ENCODE results near the gene TMEM132C. TPM values are rescaled to one million over a fixed set of nuclear protein-coding genes. Genes with fewer than 3 reads are reported as not detected.

The TMEM132C gene
- total and polyA plus RNA-seq, 2 donors (not counting 1 experiment from before 2014, with no cell fraction given) = not detected

DNA sequence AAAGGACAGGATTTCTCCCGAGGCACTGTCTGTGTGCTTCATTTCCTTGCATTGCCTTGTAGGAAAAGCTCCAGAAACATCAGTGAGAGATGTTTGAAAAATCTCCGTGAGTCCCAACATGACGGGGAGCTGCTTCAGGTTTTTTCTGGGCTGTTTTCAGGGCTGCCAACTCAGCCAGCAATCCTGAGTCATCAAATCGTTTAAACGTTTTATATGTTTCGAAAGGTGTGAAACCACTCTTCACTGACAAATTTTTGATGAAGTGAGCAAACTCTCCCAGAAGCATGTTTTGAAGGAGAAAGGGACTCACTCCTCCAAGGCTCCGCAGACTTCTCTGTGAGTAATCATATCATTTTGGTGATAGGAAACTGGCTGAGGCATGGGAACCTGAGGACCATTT, 240.5 kb downstream of the TMEM132C start:
- ChIA-PET CTCF (no interaction called here), POLR2A (no interaction called here)
- no peak overlapping the region for H3K4me2 ChIP-seq (replicated peaks; ENCODE audit: low read depth, low read length, poor library complexity, severe bottlenecking)
- DNase-seq (no peak), ATAC-seq (ENCODE audit: low read depth) (no peak)
- H3K9me3 ChIP-seq (ENCODE audit: control extremely low read depth in 1 of 3, control insufficient read depth in 2 of 3, insufficient read depth in 1 of 3, low read length in 2 of 3) = peaks cover 0 to 39% (median 0%) of the 10 kb centered on the region in 3 donors
- 87% methylated on average over 3 of the region's 7 CpGs for WGBS (ENCODE audit: insufficient coverage)
- no peak overlapping the region for H2AFZ ChIP-seq (ENCODE audit: insufficient read depth, low read depth, low read length, poor library complexity, severe bottlenecking)
- H3K27me3 ChIP-seq (replicated peaks in 1 of 4; ENCODE audit: control extremely low read depth in 1 of 4, control insufficient read depth in 3 of 4, insufficient read depth in 4 of 4, low read length in 3 of 4) = no peaks in the 10 kb centered on the region
- no peaks in the 10 kb centered on the region for H3K27me3 Mint-ChIP-seq
- H3K9me3 Mint-ChIP-seq (ENCODE audit: insufficient read depth) = peaks cover 3% of the 10 kb centered on the region
- H3K27ac Mint-ChIP-seq = no peak overlapping the region
- intact Hi-C loops (cut with micrococcal nuclease) = no loop called here
- no peaks in the 10 kb centered on the region for H3K36me3 ChIP-seq (replicated peaks in 1 of 2; ENCODE audit: control extremely low read depth in 1 of 2, control insufficient read depth in 1 of 2, extremely low read depth in 1 of 2, insufficient read depth in 2 of 2, low read length in 1 of 2)
- no peaks in the 10 kb centered on the region for H4K20me1 ChIP-seq (ENCODE audit: control insufficient read depth, insufficient read depth, low read length, poor library complexity, severe bottlenecking)
- no peak overlapping the region for H3K27ac ChIP-seq (ENCODE audit: low read length in 2 of 2)
- no peaks in the 10 kb centered on the region for H3K4me1 Mint-ChIP-seq
- no peak overlapping the region for H3K4me3 ChIP-seq (ENCODE audit: control extremely low read depth in 1 of 5, extremely low read depth in 1 of 5, insufficient read depth in 1 of 5, low read depth in 2 of 5, low read length in 4 of 5)
- no peak overlapping the region for H3K4me3 Mint-ChIP-seq
- H3K4me1 ChIP-seq (ENCODE audit: control insufficient read depth in 2 of 2, insufficient read depth in 2 of 2, low read length in 2 of 2) = no peaks in the 10 kb centered on the region
- H3K79me2 ChIP-seq (ENCODE audit: control insufficient read depth, insufficient read depth, low read length) = no peaks in the 10 kb centered on the region
- no peak overlapping the region for H3K9ac ChIP-seq (ENCODE audit: low read length)
- no peak for TF ChIP-seq CTCF (IDR thresholded peaks at IDR 0.05)
- no peak for TF ChIP-seq EZH2 (IDR thresholded peaks at IDR 0.05; ENCODE audit: borderline replicate concordance, insufficient read depth, low read depth, low read length, poor library complexity, severe bottlenecking)

GRCh38 chr12:128509170-128509569, 242.2 kb downstream of the TMEM132C start:
- Histone ChIP-seq H3K27ac (ENCODE audit: low read length in 2 of 2) (no peak overlapping the region), H4K20me1 (ENCODE audit: control insufficient read depth, insufficient read depth, low read length, poor library complexity, severe bottlenecking) (no peaks in the 10 kb centered on the region), H3K79me2 (ENCODE audit: control insufficient read depth, insufficient read depth, low read length) (no peaks in the 10 kb centered on the region), H3K9ac (ENCODE audit: low read length) (no peak overlapping the region), H2AFZ (ENCODE audit: insufficient read depth, low read depth, low read length, poor library complexity, severe bottlenecking) (no peak overlapping the region), H3K9me3 (ENCODE audit: control extremely low read depth in 1 of 3, control insufficient read depth in 2 of 3, insufficient read depth in 1 of 3, low read length in 2 of 3) (peaks cover 0 to 38% (median 0%) of the 10 kb centered on the region in 3 donors), H3K4me3 (ENCODE audit: control extremely low read depth in 1 of 5, extremely low read depth in 1 of 5, insufficient read depth in 1 of 5, low read depth in 2 of 5, low read length in 4 of 5) (no peak overlapping the region), H3K27me3 (replicated peaks in 1 of 4; ENCODE audit: control extremely low read depth in 1 of 4, control insufficient read depth in 3 of 4, insufficient read depth in 4 of 4, low read length in 3 of 4) (no peaks in the 10 kb centered on the region), H3K4me2 (replicated peaks; ENCODE audit: low read depth, low read length, poor library complexity, severe bottlenecking) (no peak overlapping the region), H3K4me1 (ENCODE audit: control insufficient read depth in 2 of 2, insufficient read depth in 2 of 2, low read length in 2 of 2) (no peaks in the 10 kb centered on the region), H3K36me3 (replicated peaks in 1 of 2; ENCODE audit: control extremely low read depth in 1 of 2, control insufficient read depth in 1 of 2, extremely low read depth in 1 of 2, insufficient read depth in 2 of 2, low read length in 1 of 2) (no peaks in the 10 kb centered on the region)
- CTCF ChIA-PET = no interaction called here
- POLR2A ChIA-PET = no interaction called here
- WGBS (ENCODE audit: insufficient coverage) = 100% methylated on average over 2 of the region's 4 CpGs
- DNase-seq (no peak), ATAC-seq (ENCODE audit: low read depth) (no peak)
- Mint-ChIP-seq H3K4me1 (no peaks in the 10 kb centered on the region), H3K27me3 (no peaks in the 10 kb centered on the region), H3K9me3 (ENCODE audit: insufficient read depth) (peaks cover 3% of the 10 kb centered on the region), H3K27ac (no peak overlapping the region), H3K4me3 (no peak overlapping the region)
- TF ChIP-seq EZH2 (IDR thresholded peaks at IDR 0.05; ENCODE audit: borderline replicate concordance, insufficient read depth, low read depth, low read length, poor library complexity, severe bottlenecking) (no peak), CTCF (IDR thresholded peaks at IDR 0.05) (no peak)
- intact Hi-C loops (cut with micrococcal nuclease) = no loop called here

Measured in B cell (primary cell).